Left lobe of liver (tissue), 2 donors: ENCODE measurements around the gene NAA11. TPM values are rescaled to one million over a fixed set of nuclear protein-coding genes. Genes with fewer than 3 reads are reported as not detected.
"Not testable (repeated sequence)": the region's sequence is repeated elsewhere in the genome, so short reads cannot be mapped to it uniquely, and the experiment has no call there.

Source experiments
- ATAC-seq: fragments of 200-7000 bp; cut with Tn5 transposase; one replicate; pipeline ENCODE4 v1.9.1; 2020; ENCODE audit warnings: mild to moderate bottlenecking, moderate library complexity
- DNase-seq: peaks from one replicate; pipeline ENCODE4 v3.0.0-alpha.2; 2020; ENCODE audit warnings: low spot score
- total RNA-seq: library from RNA; stranded (reverse); gene quantifications from one replicate; pipeline ENCODE4 v1.2.1, GENCODE V29; 2021
- donor health status: DM: no; HTN: no; CAD: no; lungs with moderate emphysema.
- donor health status: DM: no; HTN: yes; CAD: no.

Gene NAA11
- total RNA-seq, 1 donor from 2014 or later = not detected

- ATAC-seq = no peak
- DNase-seq = no peak
Observed at GRCh38 chr4:79311279-79311678, 14.6 kb downstream of the NAA11 start.

DNA sequence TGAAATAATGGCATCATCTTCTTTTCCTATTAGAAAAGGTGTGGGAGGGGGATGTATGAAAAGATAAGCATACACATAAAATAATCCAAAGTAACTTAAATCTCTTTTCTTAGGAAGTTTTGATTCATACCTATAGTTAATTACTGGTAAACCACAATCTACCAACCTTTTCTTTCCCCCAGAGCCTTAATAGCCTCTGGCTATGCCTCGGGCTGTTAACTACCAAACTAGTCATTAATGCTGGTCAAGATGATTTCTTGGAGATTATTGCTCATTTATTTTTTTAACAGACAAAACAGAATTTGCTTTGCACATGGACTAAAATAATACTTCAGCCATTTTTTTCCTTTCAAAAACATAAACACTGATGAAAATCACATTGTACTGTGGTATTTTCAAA, 16.9 kb downstream of the NAA11 start:
- ATAC-seq (no peak), DNase-seq (no peak)

DNA sequence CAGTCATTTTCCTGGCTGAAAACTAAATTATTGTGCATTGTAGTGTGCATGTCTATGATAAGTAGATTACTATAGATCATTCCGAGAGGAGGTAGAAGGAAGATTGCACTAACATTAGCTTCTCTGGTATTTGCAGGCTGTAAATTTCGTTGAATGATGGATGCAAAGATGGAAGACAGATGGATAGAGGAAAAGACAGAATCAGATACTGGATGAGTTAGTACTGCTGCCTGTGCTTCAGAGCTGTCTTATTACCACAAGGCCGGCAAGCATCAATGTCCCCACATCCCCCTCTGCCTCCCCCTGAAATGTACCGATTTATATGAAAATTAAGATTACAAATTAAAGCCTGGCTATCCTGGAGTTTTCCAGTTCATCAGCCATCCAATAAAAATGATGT, 17.7 kb downstream of the NAA11 start:
- ATAC-seq (no peak), DNase-seq (no peak)

GRCh38 chr4:79306795-79307194, 19.1 kb downstream of the NAA11 start:
- no peak for ATAC-seq
- no peak for DNase-seq

DNA sequence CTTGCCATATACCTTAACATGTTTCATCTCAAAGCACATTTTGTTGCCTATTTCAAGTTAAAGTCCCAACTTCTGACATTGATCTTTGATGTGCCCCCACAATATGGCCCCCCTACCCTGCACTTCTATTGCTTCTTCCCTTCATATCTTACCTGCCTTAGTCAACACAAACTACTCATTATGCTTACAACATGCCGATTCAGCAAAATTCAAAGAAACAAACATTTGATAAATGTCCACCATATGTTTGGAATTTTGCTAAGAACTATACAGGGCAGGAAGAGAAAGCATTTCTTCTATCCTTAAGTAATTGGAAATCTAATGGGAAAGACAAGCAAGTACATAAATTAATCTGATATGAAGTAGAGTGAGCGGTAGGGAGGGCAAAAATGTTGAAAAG, 25.6 kb downstream of the NAA11 start:
- DNase-seq (no peak), ATAC-seq (no peak)

GRCh38 chr4:79298484-79298883, 27.4 kb downstream of the NAA11 start:
- ATAC-seq (no peak), DNase-seq (no peak)

- DNase-seq = no peak
- no peak for ATAC-seq
Observed at GRCh38 chr4:79298027-79298426, 27.8 kb downstream of the NAA11 start.

- ATAC-seq (no peak), DNase-seq (no peak)
Observed at GRCh38 chr4:79297479-79297878, 28.4 kb downstream of the NAA11 start.

DNA sequence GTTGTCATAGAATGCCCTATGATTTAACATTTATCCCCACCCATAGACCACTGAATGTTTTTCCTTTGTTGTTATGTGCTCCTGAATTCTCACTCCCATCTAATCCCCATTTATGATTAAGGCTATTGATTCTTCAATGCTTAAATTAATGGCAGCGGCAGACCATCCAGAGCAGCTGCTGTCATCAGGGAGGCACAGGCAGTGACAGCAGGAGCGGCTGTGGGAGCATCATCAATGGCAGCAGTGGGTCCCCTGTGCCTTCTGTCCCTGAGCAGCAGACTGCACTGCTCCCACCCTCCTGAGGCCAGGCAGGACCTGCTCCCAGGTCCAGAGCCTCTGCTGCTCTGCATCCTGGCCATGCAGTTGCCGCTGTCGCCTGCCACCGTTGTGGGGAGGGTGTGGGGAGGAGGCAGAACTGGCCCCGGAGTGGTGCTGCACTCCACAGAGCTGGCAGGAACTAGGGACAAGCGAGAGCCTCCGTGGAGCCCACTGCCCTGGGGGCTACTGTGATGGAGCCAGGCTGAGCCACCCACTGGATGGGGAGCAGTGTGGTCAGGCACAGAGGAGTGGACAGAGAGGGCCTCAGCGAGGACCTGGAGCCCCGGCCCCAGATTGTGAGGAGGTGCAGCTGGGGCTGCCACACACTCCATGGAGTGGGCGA, 29.0 kb downstream of the NAA11 start:
- DNase-seq (no peak), ATAC-seq (no peak)

- DNase-seq (no peak), ATAC-seq (no peak)
Observed at GRCh38 chr4:79295086-79295485, 30.8 kb downstream of the NAA11 start.

- ATAC-seq = peak; percentile 68
- DNase-seq = no peak
Observed at GRCh38 chr4:79294064-79294463, 31.8 kb downstream of the NAA11 start.

- no peak for ATAC-seq
Observed at GRCh38 chr4:79292008-79292407, 33.9 kb downstream of the NAA11 start.

DNA sequence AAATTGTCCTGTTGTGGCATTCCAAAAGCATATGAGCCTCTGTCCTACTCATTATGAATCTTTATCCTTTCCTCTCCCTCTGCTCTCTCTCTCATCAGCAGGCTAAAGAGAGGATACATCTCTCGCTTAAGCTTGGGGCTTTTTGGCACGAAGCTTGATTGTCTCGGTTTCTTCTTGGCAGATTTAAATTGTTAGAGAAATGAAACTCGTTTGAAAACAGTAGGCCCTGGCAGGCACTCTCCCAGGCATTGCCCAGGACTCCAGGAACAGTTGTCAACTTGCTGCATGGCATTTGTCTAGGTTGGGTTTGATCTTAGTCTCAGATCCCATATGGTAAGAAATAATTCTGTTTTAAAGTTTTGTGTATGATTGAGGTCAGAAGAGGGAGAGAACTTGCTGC, 35.5 kb downstream of the NAA11 start:
- DNase-seq = no peak
- no peak for ATAC-seq

More at GRCh38 chr4:79292008-79292407, 33.9 kb downstream of the NAA11 start:
- no peak for DNase-seq

DNA sequence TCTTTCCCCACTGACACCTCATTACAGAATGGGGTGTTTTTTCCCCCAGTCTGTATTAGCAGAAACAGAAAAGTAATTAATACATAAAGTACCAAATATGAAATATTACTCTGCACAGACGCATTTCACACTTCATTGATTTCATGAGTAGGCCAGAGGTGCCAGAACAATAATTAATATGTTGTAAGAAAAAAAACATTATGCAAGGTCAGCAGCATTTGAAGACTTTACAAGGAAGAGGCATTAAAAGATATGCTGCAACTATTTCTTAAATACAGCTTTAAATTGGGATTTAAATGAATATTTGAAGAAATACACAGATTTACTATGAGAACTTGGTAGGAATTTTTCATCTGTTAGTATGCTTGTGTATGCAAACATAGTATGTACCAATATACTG, 37.7 kb downstream of the NAA11 start:
- DNase-seq (no peak), ATAC-seq (no peak)

GRCh38 chr4:79287718-79288117, 38.1 kb downstream of the NAA11 start:
- DNase-seq = no peak
- ATAC-seq = no peak

GRCh38 chr4:79287076-79287475, 38.8 kb downstream of the NAA11 start:
- ATAC-seq (no peak), DNase-seq (no peak)

GRCh38 chr4:79281566-79282359, 44.1 kb downstream of the NAA11 start:
- no peak for DNase-seq
- no peak for ATAC-seq

DNA sequence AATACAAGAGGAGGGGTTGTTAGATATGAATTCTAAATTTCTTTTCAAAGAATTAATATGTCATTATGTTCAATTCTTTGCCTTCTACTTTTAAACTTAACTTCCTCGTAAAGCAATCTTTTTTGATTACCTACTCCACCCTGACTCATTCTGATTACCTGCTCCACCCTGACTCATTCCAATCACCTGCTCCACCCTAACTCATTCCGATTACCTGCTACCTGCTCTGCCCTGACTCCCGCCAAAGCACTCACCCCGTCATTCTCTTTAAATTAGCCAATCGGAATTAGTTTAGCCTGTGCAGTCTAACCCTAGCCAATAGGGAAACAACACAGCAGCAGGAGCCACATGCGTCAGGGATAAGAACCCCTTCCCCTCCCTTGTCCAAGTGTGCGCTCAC, 48.4 kb downstream of the NAA11 start:
- ATAC-seq, DNase-seq: not testable (repeated sequence)

DNA sequence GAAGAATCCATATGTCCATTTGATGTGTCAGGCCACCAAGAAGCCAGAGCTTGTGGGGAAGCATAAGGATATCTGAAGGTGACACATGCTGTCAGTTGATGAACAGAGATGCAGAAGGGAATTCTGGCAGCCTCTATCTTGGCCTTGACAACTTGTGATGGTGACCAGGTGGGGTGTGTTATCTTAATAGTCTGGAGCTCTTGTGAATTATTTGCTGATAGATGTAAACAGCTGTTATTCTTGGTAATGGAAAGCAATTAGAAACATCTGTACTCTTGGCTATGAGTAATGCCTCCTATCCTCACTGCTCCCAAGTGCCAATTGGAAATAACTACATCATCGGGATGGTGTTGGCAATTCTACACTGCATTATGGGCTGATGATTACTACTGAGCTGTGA, 51.9 kb downstream of the NAA11 start:
- DNase-seq (no peak), ATAC-seq (no peak)

DNA sequence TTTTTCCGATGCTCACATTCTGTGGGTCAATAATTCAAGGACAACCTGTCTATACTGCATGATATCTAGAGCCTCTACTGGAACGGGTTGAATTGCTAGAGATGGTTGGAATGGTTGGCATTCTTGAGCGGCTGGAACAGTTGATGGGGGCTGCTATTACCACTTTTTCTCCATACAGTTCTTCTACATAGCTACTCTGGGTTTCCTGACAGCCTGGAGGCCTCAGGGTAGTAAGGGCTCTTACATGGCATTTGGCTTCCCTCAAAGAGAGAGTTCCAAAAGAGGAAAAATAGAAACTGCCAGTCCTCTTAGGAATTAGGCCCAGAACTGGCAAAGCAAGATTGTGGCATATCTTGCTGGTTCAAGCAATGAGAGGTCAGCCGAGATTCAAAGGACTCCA, 53.1 kb downstream of the NAA11 start:
- ATAC-seq (no peak), DNase-seq (no peak)

- ATAC-seq = no peak
- no peak for DNase-seq
Observed at GRCh38 chr4:79272126-79272525, 53.7 kb downstream of the NAA11 start.

DNA sequence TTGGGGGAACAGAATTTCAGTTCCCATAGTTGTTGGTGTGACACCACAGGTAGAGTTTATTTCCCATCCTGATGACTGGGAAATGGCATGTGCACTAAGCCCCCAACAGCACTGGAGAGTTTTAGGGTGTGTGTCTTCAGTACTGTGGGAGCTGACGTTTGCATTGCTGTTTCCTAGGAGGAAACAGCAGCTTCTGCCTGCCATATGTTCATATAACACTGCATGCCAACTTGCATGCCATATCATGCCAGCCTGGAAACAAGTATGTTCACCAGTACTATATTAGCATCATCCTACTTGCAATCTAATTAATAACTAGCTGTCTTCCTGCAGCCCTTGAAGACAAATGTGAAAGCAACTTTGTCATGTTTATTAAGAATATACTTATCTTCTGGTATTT, 58.2 kb downstream of the NAA11 start:
- no peak for DNase-seq
- no peak for ATAC-seq
